WTC11 (cell line): ENCODE results near the gene PRMT5. TPM values are rescaled to one million over a fixed set of nuclear protein-coding genes. Genes with fewer than 3 reads are reported as not detected.

Experiments
- ATAC-seq: fragments of 200-7000 bp; cut with Tn5 transposase; 2 replicates; pipeline ENCODE4 v1.10.0; 2021; ENCODE audit warnings: mild to moderate bottlenecking, moderate library complexity
- CTCF ChIA-PET: fragments of 300-600 bp; sonication (Branson Sonifier 250); formaldehyde crosslinking; loops from one replicate; lab custom pipeline; 2021; ENCODE audit warnings: antibody characterized with exemption; lab: Charles Lee
- POLR2A ChIA-PET: fragments of 350-600 bp; sonication (Branson Sonifier 250); formaldehyde crosslinking; loops from one replicate; lab custom pipeline; 2021; ENCODE audit warnings: antibody characterized with exemption; lab: Charles Lee
- DNase-seq: peaks from one replicate; pipeline ENCODE4 v3.0.0; 2021; ENCODE audit warnings: low spot score
- H3K27ac Mint-ChIP-seq: 2 replicates; pipeline ENCODE4 v1.8.0; 2021; ENCODE audit warnings: mixed read lengths
- H3K27me3 Mint-ChIP-seq: 2 replicates; pipeline ENCODE4 v1.8.0; 2021; ENCODE audit warnings: low read depth, mild to moderate bottlenecking, moderate library complexity, mixed read lengths
- H3K36me3 Mint-ChIP-seq: 2 replicates; pipeline ENCODE4 v1.8.0; 2021; ENCODE audit warnings: mixed read lengths
- H3K4me1 Mint-ChIP-seq: 2 replicates; pipeline ENCODE4 v1.8.0; 2022; ENCODE audit warnings: mixed read lengths
- H3K4me3 Mint-ChIP-seq: 2 replicates; pipeline ENCODE4 v1.8.0; 2021; ENCODE audit warnings: mild to moderate bottlenecking, moderate library complexity, mixed read lengths
- H3K9me3 Mint-ChIP-seq: 2 replicates; pipeline ENCODE4 v1.8.0; 2021; ENCODE audit warnings: mixed read lengths
- GTF2I ChIP-seq: fragments of 250-450 bp; sonication (Bioruptor Pico); conservative IDR thresholded peaks from 2 replicates; pipeline ENCODE4 v1.4.0; 2021; ENCODE audit warnings: mild to moderate bottlenecking
- NFE2L1 ChIP-seq: sonication (generic); formaldehyde crosslinking; IDR thresholded peaks from 2 replicates; pipeline ENCODE4 v1.8.1; 2023; ENCODE audit warnings: missing genetic modification reagents
- NR3C1 ChIP-seq: sonication (generic); formaldehyde crosslinking; conservative IDR thresholded peaks from 2 replicates; pipeline ENCODE4 v1.8.1; 2023; ENCODE audit warnings: low read depth, mild to moderate bottlenecking, missing genetic modification reagents
- ZNF317 ChIP-seq: sonication (generic); formaldehyde crosslinking; IDR thresholded peaks from 2 replicates; pipeline ENCODE4 v1.8.1; 2023; ENCODE audit warnings: low read depth, mild to moderate bottlenecking, moderate library complexity, missing genetic modification reagents, borderline replicate concordance
- ZNF423 ChIP-seq: fragments of 250-450 bp; sonication (Bioruptor Pico); IDR thresholded peaks from 2 replicates; pipeline ENCODE4 v2.1.2; 2022; ENCODE audit warnings: mild to moderate bottlenecking, moderate library complexity
- total RNA-seq: library from RNA; stranded (reverse); gene quantifications from 3 replicates; pipeline ENCODE4 v1.2.3, GENCODE V29; 2021
- TF ChIP-seq, protein P1 (sequence below): sonication (generic); formaldehyde crosslinking; IDR thresholded peaks from 2 replicates; pipeline ENCODE4 v1.8.0; 2023; ENCODE audit warnings: missing genetic modification reagents, mild to moderate bottlenecking, borderline replicate concordance
- TF ChIP-seq, protein P2 (sequence below): sonication (generic); formaldehyde crosslinking; IDR thresholded peaks from 2 replicates; pipeline ENCODE4 v1.8.1; 2022; ENCODE audit warnings: low read depth, mild to moderate bottlenecking, moderate library complexity, missing genetic modification reagents, borderline replicate concordance
- TF ChIP-seq, protein P3 (sequence below): sonication (generic); formaldehyde crosslinking; IDR thresholded peaks from 2 replicates; pipeline ENCODE4 v1.8.0; 2023; ENCODE audit warnings: missing genetic modification reagents
- TF ChIP-seq, protein P4 (sequence below): sonication (generic); formaldehyde crosslinking; IDR thresholded peaks from 2 replicates; pipeline ENCODE4 v1.8.1; 2022; ENCODE audit warnings: mild to moderate bottlenecking, missing genetic modification reagents, moderate library complexity, borderline replicate concordance
- TF ChIP-seq, protein P5 (sequence below): fragments of 250-450 bp; sonication (Bioruptor Pico); IDR thresholded peaks from 2 replicates; pipeline ENCODE4 v1.8.0; 2021; ENCODE audit warnings: mild to moderate bottlenecking
- TF ChIP-seq, protein P6 (sequence below): sonication (generic); formaldehyde crosslinking; IDR thresholded peaks from 2 replicates; pipeline ENCODE4 v1.8.1; 2023; ENCODE audit warnings: mild to moderate bottlenecking, moderate library complexity, missing genetic modification reagents

Gene PRMT5
- total RNA-seq, 1 experiment from 2014 or later, result 124 TPM

DNA sequence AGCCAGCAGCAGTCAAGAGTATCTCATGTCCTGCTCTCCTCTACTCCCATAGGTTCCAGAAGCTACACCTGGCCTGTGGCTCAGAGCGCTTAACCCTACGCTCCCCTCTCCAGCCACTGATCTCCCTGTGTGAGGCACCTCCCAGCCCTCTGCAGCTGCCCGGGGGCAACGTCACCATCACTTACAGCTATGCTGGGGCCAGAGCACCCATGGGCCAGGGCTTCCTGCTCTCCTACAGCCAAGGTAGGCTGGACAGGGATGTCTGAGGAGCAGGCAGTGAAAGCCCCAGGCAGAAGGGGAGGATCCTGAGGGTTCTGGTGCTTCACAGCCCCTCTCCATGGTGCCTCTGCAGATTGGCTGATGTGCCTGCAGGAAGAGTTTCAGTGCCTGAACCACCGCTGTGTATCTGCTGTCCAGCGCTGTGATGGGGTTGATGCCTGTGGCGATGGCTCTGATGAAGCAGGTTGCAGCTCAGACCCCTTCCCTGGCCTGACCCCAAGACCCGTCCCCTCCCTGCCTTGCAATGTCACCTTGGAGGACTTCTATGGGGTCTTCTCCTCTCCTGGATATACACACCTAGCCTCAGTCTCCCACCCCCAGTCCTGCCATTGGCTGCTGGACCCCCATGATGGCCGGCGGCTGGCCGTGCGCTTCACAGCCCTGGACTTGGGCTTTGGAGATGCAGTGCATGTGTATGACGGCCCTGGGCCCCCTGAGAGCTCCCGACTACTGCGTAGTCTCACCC, 54.0 kb downstream of the PRMT5 start (continued):
- TF ChIP-seq, protein P1, sequence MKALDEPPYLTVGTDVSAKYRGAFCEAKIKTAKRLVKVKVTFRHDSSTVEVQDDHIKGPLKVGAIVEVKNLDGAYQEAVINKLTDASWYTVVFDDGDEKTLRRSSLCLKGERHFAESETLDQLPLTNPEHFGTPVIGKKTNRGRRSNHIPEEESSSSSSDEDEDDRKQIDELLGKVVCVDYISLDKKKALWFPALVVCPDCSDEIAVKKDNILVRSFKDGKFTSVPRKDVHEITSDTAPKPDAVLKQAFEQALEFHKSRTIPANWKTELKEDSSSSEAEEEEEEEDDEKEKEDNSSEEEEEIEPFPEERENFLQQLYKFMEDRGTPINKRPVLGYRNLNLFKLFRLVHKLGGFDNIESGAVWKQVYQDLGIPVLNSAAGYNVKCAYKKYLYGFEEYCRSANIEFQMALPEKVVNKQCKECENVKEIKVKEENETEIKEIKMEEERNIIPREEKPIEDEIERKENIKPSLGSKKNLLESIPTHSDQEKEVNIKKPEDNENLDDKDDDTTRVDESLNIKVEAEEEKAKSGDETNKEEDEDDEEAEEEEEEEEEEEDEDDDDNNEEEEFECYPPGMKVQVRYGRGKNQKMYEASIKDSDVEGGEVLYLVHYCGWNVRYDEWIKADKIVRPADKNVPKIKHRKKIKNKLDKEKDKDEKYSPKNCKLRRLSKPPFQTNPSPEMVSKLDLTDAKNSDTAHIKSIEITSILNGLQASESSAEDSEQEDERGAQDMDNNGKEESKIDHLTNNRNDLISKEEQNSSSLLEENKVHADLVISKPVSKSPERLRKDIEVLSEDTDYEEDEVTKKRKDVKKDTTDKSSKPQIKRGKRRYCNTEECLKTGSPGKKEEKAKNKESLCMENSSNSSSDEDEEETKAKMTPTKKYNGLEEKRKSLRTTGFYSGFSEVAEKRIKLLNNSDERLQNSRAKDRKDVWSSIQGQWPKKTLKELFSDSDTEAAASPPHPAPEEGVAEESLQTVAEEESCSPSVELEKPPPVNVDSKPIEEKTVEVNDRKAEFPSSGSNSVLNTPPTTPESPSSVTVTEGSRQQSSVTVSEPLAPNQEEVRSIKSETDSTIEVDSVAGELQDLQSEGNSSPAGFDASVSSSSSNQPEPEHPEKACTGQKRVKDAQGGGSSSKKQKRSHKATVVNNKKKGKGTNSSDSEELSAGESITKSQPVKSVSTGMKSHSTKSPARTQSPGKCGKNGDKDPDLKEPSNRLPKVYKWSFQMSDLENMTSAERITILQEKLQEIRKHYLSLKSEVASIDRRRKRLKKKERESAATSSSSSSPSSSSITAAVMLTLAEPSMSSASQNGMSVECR (CRISPR knock-in tag), result no peak
- no peak for TF ChIP-seq NR3C1 (CRISPR knock-in tag)
- TF ChIP-seq, all 79 proteins: peak for 0

DNA sequence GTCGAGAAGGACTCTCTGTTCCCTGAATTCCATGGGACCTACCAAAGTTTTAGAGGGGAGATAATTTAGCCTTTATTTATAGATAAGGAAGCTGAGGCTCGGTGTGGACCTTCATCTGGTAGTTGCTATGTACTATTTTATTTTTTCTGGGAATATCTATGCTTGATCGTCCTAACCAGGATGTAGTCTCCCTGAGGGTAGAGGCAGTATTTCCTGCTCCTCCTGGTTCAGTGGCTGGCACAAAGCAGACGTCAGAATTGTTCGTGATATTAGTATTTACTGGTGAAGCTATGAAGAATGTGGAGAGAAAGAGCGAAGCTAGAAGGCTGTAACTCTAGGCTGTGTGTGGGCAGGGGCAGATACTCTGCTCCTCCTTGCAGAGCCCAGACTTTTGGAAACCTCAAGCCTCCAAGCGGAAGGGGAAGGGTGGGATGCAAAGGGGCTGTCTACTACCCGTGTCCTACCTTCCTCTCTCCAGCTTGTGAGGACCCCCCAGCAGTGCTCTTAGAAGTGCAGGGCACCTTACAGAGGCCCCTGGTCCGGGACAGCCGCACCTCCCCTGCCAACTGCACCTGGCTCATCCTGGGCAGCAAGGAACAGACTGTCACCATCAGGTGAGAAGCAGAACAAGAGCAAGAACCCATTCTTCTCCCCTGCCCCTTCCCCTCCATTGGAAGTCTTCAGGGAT, 56.2 kb downstream of the PRMT5 start:
- ChIA-PET POLR2A (interaction anchor here (1.1 to 4.1 kb wide), 4 partner anchors 10 to 50 kb away, joined by 4 to 32 read pairs (median 15); partner anchors contain the start of gene REM2), CTCF (interaction anchor here (0.6 to 3.8 kb wide), 17 partner anchors 8 to 530 kb away, joined by 3 to 57 read pairs (median 6); partner anchors contain the start of genes ABHD4 and REM2)
- peak overlapping the region; percentile 83 for H3K4me3 Mint-ChIP-seq
- H3K36me3 Mint-ChIP-seq, result peaks cover 11% of the 10 kb centered on the region
- ATAC-seq (no peak), DNase-seq (no peak)
- peaks cover 18% of the 10 kb centered on the region for H3K4me1 Mint-ChIP-seq
- H3K27me3 Mint-ChIP-seq, result no peaks in the 10 kb centered on the region
- H3K9me3 Mint-ChIP-seq, result no peaks in the 10 kb centered on the region
- H3K27ac Mint-ChIP-seq, result peak overlapping the region; percentile 94
- TF ChIP-seq, protein P2, sequence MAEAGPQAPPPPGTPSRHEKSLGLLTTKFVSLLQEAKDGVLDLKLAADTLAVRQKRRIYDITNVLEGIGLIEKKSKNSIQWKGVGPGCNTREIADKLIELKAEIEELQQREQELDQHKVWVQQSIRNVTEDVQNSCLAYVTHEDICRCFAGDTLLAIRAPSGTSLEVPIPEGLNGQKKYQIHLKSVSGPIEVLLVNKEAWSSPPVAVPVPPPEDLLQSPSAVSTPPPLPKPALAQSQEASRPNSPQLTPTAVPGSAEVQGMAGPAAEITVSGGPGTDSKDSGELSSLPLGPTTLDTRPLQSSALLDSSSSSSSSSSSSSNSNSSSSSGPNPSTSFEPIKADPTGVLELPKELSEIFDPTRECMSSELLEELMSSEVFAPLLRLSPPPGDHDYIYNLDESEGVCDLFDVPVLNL (CRISPR knock-in tag), result no peak
- TF ChIP-seq, protein P3, sequence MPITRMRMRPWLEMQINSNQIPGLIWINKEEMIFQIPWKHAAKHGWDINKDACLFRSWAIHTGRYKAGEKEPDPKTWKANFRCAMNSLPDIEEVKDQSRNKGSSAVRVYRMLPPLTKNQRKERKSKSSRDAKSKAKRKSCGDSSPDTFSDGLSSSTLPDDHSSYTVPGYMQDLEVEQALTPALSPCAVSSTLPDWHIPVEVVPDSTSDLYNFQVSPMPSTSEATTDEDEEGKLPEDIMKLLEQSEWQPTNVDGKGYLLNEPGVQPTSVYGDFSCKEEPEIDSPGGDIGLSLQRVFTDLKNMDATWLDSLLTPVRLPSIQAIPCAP, result no peak
- TF ChIP-seq ZNF317 (CRISPR knock-in tag) (no peak), NFE2L1 (CRISPR knock-in tag) (no peak)
- TF ChIP-seq, protein P4, sequence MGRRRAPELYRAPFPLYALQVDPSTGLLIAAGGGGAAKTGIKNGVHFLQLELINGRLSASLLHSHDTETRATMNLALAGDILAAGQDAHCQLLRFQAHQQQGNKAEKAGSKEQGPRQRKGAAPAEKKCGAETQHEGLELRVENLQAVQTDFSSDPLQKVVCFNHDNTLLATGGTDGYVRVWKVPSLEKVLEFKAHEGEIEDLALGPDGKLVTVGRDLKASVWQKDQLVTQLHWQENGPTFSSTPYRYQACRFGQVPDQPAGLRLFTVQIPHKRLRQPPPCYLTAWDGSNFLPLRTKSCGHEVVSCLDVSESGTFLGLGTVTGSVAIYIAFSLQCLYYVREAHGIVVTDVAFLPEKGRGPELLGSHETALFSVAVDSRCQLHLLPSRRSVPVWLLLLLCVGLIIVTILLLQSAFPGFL, result peak; percentile 46; the same call in 1 of the 2 replicates
- TF ChIP-seq, protein P5, sequence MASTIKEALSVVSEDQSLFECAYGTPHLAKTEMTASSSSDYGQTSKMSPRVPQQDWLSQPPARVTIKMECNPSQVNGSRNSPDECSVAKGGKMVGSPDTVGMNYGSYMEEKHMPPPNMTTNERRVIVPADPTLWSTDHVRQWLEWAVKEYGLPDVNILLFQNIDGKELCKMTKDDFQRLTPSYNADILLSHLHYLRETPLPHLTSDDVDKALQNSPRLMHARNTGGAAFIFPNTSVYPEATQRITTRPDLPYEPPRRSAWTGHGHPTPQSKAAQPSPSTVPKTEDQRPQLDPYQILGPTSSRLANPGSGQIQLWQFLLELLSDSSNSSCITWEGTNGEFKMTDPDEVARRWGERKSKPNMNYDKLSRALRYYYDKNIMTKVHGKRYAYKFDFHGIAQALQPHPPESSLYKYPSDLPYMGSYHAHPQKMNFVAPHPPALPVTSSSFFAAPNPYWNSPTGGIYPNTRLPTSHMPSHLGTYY (CRISPR knock-in tag), result no peak

DNA sequence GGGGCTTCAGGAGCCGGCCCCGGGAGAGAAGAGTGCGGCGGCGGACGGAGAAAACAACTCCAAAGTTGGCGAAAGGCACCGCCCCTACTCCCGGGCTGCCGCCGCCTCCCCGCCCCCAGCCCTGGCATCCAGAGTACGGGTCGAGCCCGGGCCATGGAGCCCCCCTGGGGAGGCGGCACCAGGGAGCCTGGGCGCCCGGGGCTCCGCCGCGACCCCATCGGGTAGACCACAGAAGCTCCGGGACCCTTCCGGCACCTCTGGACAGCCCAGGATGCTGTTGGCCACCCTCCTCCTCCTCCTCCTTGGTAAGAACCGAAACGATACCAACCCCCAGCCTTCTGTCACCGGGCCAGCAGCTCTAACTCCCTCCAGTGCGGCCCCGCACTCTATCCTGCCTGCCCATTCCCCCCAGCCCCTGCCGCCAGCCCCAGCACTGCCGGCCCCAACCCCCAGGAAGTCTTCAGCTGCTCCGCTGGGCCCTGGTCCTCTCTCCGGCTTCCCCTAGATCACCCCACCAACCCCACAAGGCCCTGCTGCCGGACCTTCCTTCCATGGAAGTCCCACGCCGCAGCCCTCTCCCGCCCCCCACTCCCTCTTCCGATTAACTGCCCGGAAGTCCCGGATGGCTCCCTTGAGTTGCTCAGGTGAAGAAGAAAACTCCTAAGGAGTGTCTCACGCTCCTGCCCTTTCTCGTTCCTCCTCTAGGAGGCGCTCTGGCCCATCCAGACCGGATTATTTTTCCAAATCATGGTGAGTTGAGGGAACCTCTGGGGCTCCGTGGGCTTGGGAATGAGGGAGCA, 56.9 kb downstream of the PRMT5 start:
- H3K4me1 Mint-ChIP-seq, result peaks cover 18% of the 10 kb centered on the region
- DNase-seq (peak; percentile 94), ATAC-seq (peak; percentile 67)
- H3K27ac Mint-ChIP-seq, result peak overlapping the region; percentile 36
- POLR2A ChIA-PET, result interaction anchor here (1.0 to 4.1 kb wide), 5 partner anchors 11 to 49 kb away, joined by 3 to 32 read pairs (median 4); partner anchors contain the start of gene REM2
- CTCF ChIA-PET, result interaction anchor here (0.6 to 3.8 kb wide), 27 partner anchors 9 to 531 kb away, joined by 3 to 57 read pairs (median 5); partner anchors contain the start of genes ABHD4, PRMT5, RBM23 and REM2
- H3K9me3 Mint-ChIP-seq, result no peaks in the 10 kb centered on the region
- H3K27me3 Mint-ChIP-seq, result no peaks in the 10 kb centered on the region
- peak overlapping the region; percentile 83 for H3K4me3 Mint-ChIP-seq
- H3K36me3 Mint-ChIP-seq, result peaks cover 11% of the 10 kb centered on the region
- TF ChIP-seq NFE2L1 (CRISPR knock-in tag) (0 out of 2 replicates have a peak, but pooled peaks have one; percentile 20), ZNF423 (CRISPR knock-in tag) (peak; percentile 70), GTF2I (CRISPR knock-in tag) (no peak)
- TF ChIP-seq, protein P4, result no peak
- TF ChIP-seq, protein P6, sequence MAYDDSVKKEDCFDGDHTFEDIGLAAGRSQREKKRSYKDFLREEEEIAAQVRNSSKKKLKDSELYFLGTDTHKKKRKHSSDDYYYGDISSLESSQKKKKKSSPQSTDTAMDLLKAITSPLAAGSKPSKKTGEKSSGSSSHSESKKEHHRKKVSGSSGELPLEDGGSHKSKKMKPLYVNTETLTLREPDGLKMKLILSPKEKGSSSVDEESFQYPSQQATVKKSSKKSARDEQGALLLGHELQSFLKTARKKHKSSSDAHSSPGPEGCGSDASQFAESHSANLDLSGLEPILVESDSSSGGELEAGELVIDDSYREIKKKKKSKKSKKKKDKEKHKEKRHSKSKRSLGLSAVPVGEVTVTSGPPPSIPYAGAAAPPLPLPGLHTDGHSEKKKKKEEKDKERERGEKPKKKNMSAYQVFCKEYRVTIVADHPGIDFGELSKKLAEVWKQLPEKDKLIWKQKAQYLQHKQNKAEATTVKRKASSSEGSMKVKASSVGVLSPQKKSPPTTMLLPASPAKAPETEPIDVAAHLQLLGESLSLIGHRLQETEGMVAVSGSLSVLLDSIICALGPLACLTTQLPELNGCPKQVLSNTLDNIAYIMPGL (CRISPR knock-in tag), result 0 out of 2 replicates have a peak, but pooled peaks have one; percentile 15
